HG03025 (cell line): ENCODE measurements around the gene TCEAL1.
"Not testable (repeated sequence)": the region's sequence is repeated elsewhere in the genome, so short reads cannot be mapped to it uniquely, and the experiment has no call there.

ENCODE experiments used
- ATAC-seq: cut with Tn5 transposase; IDR thresholded peaks from one replicate; pipeline ENCODE4 v1.9.1; 2021; ENCODE audit warnings: mild to moderate bottlenecking, moderate library complexity; ENCODE audit not compliant: unreplicated experiment, low FRiP score

TCEAL1 gene

GRCh38 chrX:103628386-103629317 lies at the start of gene TCEAL1:
TSS of gene TCEAL1 (plus strand) at chrX:103628975. CDS start at chrX:103629917, 942 bp downstream.
- ATAC-seq = peak; percentile 52

- no peak for ATAC-seq
Observed at GRCh38 chrX:103584596-103584995, 44.2 kb upstream of the TCEAL1 start.

GRCh38 chrX:103585411-103586313 lies 43.1 kb upstream of the TCEAL1 start, which contains the start of gene TCEAL4:
TSS of gene TCEAL4 (plus strand) at chrX:103585515. CDS start at chrX:103586676, 1,161 bp downstream.
- peak; percentile 77 for ATAC-seq

GRCh38 chrX:103586314-103586646 lies 42.5 kb upstream of the TCEAL1 start:
- peak; percentile 33 for ATAC-seq

GRCh38 chrX:103586659-103587058 lies 42.1 kb upstream of the TCEAL1 start:
- ATAC-seq = no peak

- not testable (repeated sequence) for ATAC-seq
Observed at GRCh38 chrX:103592295-103592694, 36.5 kb upstream of the TCEAL1 start.

GRCh38 chrX:103595202-103595601 lies 33.6 kb upstream of the TCEAL1 start:
- ATAC-seq = not testable (repeated sequence)

- peak; percentile 65 for ATAC-seq
Observed at GRCh38 chrX:103607364-103608305, 21.1 kb upstream of the TCEAL1 start, which contains the start of gene TCEAL3. TSS of gene TCEAL3 (plus strand) at chrX:103607963. CDS start at chrX:103609065, 1,102 bp downstream.

GRCh38 chrX:103608306-103608963 lies 20.3 kb upstream of the TCEAL1 start:
- ATAC-seq = no peak

- no peak for ATAC-seq
Observed at GRCh38 chrX:103610282-103610681, 18.5 kb upstream of the TCEAL1 start.

GRCh38 chrX:103613362-103613890 lies 15.3 kb upstream of the TCEAL1 start:
- no peak for ATAC-seq

- no peak for ATAC-seq
Observed at GRCh38 chrX:103614999-103615398, 13.8 kb upstream of the TCEAL1 start.

GRCh38 chrX:103615781-103616371 lies 12.9 kb upstream of the TCEAL1 start:
- no peak for ATAC-seq

GRCh38 chrX:103616676-103617186 lies 12.0 kb upstream of the TCEAL1 start:
- ATAC-seq = no peak

GRCh38 chrX:103624111-103624510 lies 4.7 kb upstream of the TCEAL1 start:
- ATAC-seq = no peak

GRCh38 chrX:103626855-103627254 lies 1.9 kb upstream of the TCEAL1 start:
- ATAC-seq = no peak

GRCh38 chrX:103629318-103630170 lies 769 bp downstream of the TCEAL1 start:
- peak; percentile 33 for ATAC-seq

GRCh38 chrX:103630171-103630511 lies 1.4 kb downstream of the TCEAL1 start:
- ATAC-seq = peak; percentile 9
